Measurements from ENCODE around the gene KISS1.

Gene KISS1

GRCh38 chr1:204191456-204191855, 4.8 kb downstream of the KISS1 start:
- no peak for DNase-seq (ENCODE audit: low spot score)

DNA sequence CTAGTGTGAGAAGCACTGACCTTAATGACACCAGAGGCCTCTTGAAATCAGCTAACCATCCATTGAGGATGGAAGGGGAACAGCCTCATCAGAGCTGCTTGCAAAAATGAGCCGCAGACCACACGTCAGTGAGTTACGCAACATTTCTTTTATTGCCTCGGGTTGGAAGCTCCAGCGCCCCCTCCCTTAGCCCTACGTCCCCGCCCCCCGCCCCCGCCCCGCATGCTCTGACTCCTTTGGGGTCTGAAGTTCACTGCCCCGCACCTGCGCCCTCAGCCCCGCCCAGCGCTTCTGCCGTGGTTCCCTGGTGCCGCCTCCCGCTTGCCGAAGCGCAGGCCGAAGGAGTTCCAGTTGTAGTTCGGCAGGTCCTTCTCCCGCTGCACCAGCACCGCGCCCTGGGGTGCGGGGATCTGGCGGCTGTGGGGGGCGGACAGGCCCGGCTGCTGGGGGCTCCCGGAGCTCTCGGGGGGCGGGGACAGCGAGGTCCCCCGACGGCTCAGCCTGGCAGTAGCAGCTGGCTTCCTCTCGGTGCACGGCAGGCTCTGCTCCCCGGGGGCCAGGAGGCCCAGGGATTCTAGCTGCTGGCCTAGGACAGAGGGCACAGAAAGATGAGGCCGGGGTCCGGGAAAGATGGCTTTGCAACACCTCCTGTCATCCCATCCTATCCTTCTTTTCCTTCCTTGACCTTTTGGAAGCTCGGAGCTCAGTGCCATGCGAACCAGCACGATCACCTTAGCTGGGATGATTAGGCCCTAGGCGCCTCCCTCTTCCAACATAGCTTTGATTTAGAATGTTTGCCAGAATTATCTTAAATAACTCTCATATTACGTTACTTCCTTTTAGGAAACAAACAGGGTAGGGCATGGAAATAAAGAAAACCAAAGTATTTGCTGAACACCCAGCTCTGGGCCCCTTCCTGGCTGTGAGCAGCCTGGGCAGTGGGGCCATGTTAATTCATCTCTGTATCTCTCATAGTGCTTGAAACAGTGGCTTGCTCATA, 5.8 kb downstream of the KISS1 start:
- no peak for DNase-seq (ENCODE audit: low spot score)

- no peak for DNase-seq (ENCODE audit: low spot score)
Measured at GRCh38 chr1:204188959-204189639, 7.2 kb downstream of the KISS1 start.

DNA sequence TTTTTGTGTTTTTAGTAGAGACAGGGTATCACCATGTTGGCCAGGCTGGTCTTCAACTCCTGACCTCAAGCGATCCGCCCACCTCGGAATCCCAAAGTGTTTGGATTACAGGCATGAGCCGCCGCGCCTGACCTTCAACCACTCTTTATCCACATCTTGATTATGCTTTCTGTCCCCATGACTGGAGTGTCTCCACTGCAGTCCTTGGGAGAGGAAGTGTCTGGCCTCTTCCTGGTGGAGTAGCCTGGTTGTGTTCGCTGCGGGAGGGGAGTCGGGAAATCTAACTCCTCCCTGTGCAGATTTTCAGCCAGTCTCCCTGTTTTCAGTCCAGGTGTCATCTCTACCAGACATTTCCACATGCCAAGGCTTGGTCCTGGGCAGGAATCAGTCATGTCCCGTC, 9.7 kb downstream of the KISS1 start:
- no peak for DNase-seq (ENCODE audit: low spot score)

DNA sequence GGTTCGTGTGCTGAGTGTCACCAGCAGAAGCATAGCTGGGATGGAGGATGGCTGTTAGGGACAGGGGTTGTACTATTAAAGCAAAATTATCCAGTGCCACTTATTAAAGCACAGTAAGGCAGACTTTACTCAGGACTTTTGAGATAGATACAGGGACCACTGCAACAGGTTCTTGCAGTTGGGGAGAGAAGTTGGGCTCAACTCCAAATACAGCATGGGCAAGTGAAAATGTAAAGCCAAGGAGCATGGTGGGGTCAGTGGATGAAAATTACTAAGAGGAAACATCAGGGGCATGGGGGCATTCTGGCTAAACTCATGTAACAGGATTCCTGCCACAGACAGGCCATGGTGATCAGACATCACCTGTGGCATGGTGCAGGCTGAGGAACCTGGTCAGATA, 15.2 kb downstream of the KISS1 start:
- no peak for DNase-seq (ENCODE audit: low spot score)

GRCh38 chr1:204180133-204180532, 16.2 kb downstream of the KISS1 start:
- DNase-seq (ENCODE audit: low spot score): no peak

- no peak for DNase-seq (ENCODE audit: low spot score)
Measured at GRCh38 chr1:204178487-204179281, 17.6 kb downstream of the KISS1 start.

DNA sequence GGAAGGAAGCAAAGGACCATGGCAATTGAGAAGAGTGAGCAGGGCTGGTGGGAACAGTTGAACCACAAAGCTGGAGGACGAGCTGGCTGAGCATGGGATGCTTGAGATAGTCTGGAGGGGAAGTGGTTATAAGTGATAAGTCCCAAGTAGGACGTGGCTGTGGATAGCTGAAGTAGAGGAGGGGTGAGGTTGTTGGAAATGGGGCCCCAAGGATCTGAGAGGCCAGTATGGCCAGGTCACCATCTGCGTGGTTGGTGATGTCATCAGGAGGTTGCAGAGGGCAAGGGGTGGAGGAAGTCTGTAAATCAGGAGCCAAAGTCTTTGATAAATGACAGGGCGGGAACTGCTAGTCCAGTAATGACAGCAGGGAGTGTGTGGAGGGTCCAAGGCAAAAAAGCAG, 19.2 kb downstream of the KISS1 start:
- DNase-seq (ENCODE audit: low spot score): no peak

- no peak for DNase-seq (ENCODE audit: low spot score)
Measured at GRCh38 chr1:204176049-204176448, 20.2 kb downstream of the KISS1 start.

- no peak for DNase-seq (ENCODE audit: low spot score)
Measured at GRCh38 chr1:204174958-204175357, 21.3 kb downstream of the KISS1 start.

GRCh38 chr1:204172404-204173029, 23.8 kb downstream of the KISS1 start:
- DNase-seq (ENCODE audit: low spot score): no peak

GRCh38 chr1:204171751-204172178, 24.5 kb downstream of the KISS1 start:
- no peak for DNase-seq (ENCODE audit: low spot score)

DNA sequence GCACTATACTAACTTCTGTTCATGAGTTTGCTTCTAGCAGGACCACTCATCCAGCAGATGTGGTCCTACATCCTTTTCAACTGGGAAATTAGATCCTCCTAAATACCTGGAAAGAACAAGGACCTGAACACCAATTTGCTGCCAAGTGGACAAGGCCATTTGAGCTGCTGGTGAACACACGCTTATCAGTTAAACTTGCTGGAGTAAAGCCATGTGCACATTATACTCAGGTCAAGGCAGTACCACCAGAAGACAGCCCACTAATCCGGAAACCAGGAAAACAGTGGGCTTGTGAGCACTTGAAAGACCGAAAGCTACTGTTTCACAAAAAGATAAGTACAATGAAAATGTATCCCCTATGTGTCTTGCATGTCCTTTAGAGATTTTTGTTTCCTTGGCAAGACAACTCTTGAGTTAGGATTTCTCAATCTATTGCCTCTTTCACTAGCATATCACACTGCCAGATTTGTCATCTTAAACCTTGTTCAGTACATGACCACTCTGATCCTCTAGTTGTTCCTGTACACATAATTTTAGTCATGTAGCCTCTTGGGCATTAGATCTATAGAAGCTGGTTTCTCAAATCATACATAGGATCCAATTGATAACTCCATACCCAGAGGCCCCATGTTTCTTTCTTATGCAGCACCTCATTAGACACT, 25.7 kb downstream of the KISS1 start:
- no peak for DNase-seq (ENCODE audit: low spot score)

DNA sequence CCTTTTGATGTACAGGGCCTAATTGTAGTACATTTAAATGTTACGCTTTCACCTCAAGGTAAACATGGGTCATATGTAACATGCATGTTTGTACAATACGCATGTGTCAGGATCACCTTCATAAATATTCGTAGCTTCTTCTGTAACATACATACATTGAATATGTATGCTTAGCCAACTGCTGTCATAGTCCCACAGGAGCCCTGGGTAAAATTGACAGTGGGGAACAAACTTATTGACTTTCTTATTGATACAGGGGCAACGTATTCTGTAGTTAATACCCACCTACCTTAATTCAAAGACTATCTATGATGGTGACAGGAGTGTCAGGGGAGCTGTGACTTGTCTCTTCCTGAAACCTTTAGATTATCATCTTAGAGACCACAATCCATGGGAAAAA, 26.4 kb downstream of the KISS1 start:
- no peak for DNase-seq (ENCODE audit: low spot score)

DNA sequence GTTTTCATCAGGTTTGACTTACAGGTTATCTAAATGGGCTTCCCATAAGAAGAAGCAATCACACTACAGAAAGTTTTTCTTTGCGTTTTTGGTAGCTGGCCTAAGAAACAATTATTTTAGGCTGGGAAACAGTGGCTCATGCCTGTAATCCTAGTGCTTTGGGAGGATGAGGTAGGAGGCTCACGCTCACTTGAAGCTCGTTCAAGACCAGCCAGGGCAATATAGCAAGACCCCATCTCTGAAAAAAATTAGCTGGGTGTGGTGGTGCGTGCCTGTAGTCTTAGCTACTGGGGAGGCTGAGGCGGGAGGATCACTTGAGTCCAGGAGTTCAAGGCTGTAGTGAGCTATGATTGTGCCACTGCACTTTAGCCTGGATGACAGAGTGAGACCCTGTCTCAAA, 28.6 kb downstream of the KISS1 start:
- DNase-seq (ENCODE audit: low spot score): no peak

DNA sequence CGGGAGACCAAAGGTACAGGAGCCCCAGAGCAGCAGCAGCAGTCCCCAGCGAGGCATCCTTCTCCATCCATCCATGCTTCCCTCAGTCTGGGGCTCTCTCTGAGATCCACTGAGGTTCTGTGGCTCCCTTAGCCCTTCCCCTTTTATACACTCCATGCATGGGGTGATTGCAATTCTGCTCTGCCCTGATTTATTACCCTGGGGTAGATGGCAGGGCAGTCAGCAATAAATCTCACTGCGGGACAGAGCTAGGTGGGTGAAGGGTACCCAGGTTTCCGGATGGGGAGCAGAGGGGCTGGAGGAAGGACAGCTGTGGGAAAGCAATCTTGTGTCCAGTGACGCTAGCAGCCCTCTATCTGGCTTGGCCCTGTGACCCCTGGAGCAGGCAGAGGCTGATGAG, 30.1 kb downstream of the KISS1 start, which contains the start of gene REN:
Gene REN, minus strand, starts transcription at position 119 of the 400 bp plus-strand sequence. Its CDS starts 44 bp downstream, at position 75.
- DNase-seq (ENCODE audit: low spot score): no peak

DNA sequence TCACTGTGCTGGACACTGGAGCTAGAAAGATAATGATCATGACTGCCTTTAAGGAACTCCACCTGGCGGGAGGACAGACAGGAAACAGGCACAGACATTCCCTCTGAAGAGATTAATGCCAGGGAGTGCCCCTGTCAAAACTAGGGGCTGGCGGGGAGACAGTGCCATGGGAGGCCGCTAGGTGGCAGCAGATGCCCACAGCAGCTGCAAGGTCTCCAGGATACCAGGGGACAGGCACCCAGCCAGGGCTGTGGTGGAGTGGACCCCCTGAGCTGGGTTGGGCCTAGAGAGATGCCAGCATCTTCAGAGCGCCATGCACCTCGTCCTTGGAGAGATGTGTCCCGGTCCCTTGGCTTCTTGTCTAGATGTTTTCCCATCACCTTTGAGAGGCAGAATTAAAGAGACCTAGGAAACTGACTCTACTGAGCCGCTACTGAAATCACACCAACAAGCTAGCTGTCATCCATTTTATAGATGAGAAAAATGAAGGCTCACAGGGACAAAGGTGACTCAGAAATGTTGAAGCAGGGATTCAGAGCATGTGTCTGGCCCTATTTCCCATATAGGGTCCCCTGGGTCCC, 33.7 kb downstream of the KISS1 start:
- DNase-seq (ENCODE audit: low spot score): peak; percentile 64

- DNase-seq (ENCODE audit: low spot score): no peak
Measured at GRCh38 chr1:204161609-204162493, 34.4 kb downstream of the KISS1 start.

DNA sequence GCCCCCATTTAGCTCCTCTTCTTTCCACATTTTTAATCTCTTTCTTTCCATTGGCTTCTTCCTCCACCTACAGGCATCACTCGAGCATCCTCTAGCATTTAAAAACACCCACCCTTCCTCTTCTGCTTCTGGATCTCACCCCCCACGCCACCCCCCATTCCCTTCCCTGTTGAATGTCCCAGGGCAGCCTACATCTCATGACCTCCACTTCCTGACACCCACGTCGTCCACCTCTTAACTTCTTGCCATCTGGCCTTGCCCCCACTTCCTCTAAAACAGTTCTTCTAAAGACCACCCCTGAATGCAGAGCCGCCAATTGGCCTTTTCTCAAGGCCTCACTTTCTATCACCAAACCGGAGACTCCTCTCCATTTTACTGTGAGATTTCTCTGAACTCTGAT, 38.3 kb downstream of the KISS1 start:
- no peak for DNase-seq (ENCODE audit: low spot score)

GRCh38 chr1:204155881-204156280, 40.4 kb downstream of the KISS1 start:
- DNase-seq (ENCODE audit: low spot score): no peak
